HG03342 (cell line): ENCODE results near the gene RLF.
"Not testable (repeated sequence)": the region's sequence is repeated elsewhere in the genome, so short reads cannot be mapped to it uniquely, and the experiment has no call there.

Experiments used
- ATAC-seq: cut with Tn5 transposase; IDR thresholded peaks from one replicate; pipeline ENCODE4 v1.9.1; 2021; ENCODE audit warnings: mild to moderate bottlenecking, moderate library complexity; ENCODE audit not compliant: unreplicated experiment

Gene RLF

DNA sequence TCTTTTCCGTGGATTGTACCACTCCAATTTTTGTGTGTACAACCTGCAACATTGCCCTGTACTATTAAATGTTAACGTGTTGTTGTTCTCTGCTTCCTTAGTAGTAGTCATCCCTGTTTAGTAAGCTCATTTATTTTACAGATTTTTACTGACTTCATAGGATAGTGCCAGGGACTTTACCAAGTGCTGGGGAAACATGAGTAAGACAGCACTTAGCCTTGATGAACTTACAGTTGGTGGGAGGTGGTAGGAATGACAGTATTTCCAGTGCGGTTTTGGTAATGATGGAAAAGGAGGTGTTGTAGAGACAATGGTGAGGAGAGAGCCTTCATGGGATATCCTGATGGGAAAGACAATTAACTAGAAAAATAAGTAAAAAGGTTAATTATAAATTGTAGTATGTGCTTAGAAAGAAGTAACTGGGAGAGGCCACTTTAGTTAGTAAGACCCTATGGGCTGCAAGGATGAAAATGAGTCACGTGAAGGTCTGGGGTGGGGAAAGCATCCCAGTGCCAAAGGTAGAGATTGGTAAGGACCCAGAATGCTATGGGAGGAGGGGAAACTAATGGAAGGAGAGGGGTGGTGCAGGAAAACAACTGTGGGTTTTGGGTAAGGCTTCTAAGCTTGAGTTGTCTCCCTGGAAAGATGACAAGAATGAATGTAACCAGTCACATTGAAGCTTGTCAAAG, 1.7 kb downstream of the RLF start:
- ATAC-seq: no peak

DNA sequence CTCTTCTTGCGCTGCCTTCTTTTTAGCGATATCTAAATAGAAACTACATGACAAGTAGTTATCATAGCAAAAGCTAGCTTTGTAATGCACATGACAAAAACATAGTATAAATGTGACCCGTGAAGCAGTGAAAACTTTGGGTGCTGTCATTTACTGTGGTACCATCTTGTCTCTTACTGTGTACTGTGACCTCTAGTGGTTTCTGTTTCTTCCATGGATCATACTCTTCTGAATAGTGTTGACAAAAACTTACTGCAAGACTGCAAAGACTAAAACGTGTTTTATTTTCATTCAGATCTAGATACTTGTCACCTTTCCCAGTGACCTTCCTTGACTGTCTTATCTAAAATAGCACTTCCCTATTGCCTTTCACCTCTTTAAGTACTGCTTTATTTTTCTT, 6.1 kb downstream of the RLF start:
- ATAC-seq: no peak

DNA sequence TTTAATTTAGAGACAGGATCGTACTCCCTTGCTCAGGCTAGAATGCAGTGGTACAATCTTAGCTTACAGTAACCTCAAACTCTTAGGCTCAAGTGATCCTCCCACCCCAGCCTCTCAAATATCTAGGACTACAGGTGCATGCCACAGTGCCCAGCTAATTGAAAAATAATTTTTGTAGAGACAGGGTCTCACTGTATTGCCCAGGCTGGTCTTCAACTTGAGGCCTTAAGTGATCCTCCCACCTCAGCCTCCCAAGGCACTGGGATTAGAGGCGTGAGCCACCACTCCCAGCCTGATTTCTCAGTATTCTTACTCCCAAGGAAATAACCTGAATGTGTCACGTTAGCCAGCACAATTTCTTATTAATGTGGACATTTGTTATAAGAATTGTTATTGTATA, 9.8 kb downstream of the RLF start:
- ATAC-seq: no peak

DNA sequence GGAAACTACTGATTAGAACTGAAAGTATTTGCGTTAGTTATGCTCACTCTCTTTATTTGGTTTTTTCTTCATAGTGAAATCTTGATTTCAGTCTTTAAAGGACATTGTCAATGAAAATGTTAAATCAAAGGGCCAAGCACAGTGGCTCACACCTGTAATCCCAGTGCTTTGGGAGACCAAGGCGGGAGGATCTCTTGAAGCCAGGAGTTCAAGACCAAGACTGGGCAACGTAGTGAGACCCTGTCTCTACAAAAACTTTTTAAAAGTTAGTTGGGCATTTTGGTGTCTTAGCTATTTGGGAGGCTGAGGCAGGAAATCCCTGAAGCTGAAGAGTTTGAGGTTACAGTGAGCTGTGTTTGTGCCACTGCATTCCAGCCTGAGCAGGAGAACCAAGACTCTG, 13.6 kb downstream of the RLF start:
- no peak for ATAC-seq

DNA sequence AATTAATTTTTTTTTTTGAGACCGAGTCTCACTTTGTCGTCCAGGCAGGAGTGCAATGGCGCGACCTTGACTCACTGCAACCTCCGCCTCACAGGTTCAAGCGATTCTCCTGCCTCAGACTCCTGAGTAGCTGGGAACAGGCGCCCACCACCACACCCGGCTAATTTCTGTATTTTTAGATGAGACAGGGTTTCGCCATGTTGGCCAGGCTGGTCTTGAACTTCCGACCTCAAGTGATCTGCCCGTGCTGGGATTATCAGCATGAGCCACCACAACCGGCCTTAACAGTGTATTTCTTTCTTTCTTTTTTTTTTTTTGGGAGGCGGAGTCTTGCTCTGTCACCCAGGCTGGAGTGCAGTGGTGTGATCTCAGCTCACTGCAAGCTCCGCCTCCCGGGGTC, 15.8 kb downstream of the RLF start:
- not testable (repeated sequence) for ATAC-seq

DNA sequence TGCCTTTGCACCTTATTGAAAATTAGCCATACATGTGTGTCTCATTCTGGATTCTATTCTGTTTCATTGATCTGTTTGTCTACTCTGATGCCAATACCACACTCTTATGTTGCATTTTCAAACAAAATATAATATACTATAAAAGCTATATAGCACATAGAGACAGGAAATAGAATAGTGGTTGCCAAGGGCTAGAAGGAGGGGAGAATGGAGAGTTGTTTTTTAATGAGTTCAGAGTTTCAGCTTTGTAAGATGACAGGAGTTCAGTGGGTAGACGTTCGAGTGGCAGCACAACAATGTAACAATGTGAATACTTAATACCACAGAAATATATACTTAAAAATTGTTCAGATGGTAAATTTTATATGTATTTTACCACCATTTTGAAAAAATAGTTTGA, 17.0 kb downstream of the RLF start:
- ATAC-seq: no peak

DNA sequence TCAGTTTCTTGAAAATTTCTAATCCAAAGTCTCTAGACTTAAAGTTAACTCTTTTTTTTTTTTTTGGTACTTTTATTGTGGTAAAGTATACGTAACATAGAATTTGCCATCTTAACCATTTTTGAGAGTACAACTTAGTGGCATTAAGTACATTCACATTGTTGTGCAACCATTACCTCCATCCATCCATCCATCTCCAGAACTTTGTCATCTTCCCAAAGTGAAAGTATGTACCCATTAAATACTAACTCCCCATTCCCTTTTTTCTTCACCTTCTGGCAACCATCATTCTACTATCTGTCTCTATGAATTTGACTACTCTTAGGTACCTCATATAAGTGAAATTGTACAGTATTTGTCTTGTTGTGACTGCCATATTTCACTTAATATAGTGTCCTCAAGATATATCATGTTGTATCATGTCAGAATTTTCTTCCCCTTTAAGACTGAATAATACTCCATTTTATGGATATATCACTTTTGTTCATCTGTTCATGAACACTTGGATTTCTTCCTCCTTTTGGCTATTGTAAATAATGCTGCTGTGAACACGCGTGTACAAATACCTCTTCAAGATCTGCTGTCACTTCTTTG, 18.4 kb downstream of the RLF start:
- ATAC-seq: no peak

DNA sequence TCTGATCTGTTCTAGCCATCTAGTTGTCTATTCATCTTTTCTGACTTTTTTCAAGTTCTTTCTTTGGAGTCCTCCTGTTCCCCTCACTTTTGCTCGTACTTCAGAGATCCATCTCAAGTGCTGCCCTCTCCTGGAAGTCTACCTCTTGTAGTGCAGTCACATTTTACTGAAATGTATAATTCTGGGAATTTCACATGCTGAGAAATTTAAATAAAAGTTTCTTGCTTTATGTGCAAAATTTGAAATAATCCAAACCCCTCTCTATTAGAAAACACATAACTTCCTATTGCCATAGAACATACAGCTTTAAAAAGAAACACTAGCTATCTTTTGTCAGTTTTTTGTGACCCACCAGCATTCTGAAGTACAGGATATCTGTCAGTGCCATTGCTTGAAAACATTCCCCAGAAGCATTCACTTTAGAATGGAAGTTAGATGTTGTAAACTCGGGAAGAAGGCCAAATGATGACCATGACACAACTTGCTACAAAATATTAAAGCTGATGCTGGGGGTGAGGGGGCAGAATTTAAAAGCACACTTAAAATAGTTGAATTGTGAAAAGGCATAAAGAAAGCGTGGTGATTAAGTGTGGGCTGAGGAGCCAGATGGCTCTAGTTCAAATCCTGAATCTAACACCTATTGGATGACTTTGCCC, 22.0 kb downstream of the RLF start:
- ATAC-seq: no peak

DNA sequence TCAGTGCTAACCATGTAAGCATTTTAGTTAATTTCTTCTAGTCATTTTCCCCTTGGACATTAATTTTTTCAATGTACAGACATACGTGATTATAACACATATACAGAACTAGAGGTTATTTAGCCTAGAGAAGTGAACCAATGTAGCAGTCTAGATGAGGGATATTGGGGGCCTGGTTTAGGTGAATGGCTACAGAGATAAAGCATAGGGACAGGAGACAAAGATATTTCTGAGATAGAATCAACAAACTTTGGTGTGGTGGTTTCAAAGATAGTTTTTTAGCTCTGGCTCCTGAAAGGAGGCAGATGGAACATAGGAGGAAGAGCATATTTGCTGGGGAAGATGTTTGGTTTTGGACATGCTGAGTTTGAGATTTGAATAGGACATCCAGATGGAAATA, 23.0 kb downstream of the RLF start:
- ATAC-seq: no peak

DNA sequence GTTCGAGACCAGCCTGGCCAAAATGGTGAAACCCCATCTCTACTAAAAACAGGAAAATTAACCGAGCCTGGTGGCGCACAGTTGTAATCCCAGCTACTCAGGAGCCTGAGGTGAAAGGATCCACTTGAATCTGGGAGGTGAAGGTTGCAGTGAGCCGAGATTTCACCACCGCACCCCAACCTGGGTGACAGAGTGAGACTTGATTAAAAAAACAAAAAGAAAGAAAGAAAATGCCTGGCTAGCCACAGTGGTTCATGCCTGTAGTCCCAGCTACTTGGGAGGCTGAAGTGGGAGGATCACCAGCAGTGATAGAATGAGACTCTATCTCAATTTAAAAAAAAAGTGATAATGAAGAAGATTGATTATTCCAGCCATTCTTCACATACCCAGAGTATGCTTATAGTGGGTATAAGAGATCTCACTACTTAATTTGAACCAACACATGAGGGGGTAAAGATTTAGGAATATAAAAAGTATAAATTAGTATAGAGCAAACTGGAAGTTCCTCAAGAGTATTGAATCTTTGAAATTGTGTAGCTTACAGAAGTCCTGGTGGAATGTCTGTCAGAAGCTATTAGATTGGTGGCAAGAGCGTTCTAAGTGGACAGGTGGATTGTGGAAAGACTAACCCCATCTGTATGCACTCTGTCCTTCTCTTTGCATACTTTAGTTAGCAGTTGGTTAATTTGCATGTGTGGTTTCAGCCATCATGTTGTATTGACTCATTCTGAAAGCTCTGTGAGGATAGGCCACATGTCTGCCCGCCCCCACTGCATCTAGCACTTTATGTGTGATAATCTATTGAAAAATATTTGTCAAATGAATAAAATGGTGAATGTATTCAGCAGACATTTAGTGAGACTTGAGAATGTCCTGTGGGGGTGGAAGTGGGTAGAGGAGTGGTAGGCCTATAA, 25.0 kb downstream of the RLF start:
- peak; percentile 94 for ATAC-seq

DNA sequence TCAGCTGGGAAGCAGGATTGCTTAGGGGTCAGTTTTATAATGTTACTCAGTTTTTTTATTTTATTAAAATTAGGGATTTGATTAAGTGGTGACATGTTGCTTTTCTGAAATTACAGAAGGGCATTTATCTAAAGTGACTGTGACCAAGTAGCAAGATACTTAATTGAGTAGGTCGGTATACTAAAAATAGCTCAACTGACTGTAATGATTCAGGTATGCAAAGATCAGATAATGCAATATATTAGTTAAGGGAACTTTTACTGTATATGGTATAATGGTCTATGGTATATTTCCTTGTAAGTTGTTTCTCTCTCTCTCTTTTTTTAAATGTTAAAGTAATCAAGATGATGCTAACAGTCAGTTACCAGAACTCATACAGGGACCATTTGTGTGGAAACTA, 26.2 kb downstream of the RLF start:
- no peak for ATAC-seq

DNA sequence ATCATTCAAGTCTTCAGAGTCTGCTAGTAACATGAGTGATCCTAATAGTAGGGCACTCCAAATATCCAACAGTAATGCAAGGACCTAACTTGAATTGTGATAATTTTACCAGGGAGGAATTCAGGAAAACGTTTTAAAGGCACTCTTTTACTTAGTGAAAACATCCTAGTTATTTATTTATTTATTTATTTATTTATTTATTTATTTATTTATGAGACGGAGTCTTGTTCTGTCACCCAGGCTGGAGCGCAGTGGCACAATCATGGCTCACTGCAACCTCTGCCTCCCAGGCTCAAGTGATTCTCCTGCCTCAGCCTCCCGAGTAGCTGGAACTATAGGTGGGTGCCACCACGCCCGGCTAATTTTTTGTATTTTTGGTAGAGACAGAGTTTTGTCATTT, 33.5 kb downstream of the RLF start:
- not testable (repeated sequence) for ATAC-seq

DNA sequence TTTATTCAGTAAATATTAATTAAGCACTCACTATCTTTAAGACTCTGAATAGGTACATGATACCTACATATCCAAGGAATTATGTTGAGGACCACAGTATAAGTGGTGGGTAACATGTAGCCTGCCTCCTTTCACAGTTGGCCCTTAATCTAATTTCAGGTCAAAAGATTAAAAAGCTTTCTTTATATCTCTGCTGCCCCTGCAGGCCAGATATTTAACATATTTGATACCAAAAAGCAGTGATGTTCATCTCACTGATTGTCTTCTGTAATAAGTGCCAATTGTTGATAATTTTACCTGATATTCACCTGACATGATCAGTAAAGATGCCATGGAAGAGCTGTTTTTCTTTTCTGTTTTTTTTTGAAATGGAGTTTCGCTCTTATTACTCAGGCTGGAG, 36.5 kb downstream of the RLF start:
- ATAC-seq: no peak

DNA sequence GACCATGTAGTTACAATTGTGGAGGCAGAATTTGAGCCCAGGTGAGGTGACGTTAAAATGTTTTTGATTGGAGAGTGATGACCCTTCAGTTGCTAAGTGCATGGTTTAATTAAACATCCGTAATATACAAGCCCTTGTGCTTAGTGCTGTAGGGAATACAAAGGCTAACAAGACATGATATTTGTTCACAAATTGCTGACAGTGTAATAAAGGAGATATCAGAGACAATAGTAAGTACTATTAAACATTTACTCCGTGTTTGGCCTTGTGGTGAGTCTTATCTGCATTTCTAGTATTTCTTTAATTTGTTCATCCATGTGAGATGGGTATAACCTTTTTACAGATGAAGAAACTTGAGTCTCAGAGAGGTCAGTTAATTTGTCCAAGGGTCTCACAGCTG, 37.9 kb downstream of the RLF start:
- no peak for ATAC-seq

DNA sequence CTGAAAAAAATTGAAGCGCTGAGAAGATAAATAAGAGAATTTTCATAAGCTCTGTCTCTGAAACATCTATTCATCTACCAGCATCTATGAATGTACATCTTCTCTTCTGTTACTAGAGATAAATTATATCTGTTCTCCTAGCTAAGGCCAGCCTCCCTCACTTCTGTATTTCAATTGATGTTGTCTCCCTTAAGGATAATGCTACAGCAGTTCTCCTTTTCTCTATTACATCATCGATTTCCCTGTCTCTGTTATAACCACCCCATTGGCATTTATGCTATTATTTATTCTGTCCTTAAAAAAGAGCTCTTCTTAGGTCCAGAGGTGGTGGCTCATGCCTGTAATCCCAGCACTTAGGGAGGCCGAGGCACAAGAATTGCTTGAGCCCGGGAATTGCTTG, 43.7 kb downstream of the RLF start:
- ATAC-seq: no peak

DNA sequence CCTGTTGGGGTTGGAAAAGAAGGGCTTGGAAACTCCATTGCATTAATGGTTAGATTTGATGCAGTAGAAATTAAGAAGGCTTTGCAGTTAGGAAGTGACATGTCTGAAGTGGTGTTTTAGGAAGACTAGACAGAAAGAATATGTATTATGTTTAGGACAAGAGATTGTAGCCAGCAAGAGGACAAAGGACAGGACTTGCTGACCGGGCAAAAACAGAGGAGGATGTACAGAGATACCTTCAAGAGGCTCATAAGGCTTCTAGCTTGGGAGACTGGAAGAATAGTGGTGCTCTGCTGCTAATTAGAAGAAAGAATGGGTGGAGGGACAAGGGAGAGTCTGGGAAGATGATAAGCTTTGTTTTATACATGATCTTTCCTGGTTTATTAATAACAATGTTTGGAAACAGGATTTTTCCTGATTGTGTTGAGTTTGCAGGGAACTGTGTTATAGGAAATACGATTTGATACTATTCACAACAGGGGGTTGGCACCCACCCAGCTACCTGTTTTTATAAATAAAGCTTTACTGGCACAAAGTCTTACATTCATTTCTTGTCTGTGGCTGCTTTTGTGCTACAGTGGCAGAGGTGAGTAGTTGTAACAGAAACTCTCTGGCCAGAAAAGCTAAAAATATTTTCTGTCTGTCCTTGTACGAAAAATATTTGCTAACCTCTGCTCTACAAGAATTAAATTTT, 49.5 kb downstream of the RLF start:
- no peak for ATAC-seq

DNA sequence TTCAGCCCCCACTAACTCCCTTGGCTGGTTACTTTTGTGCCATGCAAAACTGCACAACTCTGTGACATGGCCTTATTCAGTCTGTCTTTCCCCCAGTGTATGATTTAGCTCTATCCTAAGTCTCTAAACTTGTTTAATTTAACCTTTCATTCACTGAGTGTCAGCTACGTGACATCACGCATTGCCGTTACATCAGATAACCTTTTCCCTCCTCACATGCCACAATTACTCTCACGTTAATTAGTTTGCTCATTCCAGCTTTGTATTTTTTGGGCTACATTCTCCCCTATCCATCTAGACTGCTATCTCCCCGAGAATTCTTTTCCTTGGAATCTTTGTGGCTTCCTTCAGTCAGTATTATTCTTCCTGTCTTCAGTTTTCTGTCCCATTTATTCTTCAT, 57.1 kb downstream of the RLF start:
- no peak for ATAC-seq

DNA sequence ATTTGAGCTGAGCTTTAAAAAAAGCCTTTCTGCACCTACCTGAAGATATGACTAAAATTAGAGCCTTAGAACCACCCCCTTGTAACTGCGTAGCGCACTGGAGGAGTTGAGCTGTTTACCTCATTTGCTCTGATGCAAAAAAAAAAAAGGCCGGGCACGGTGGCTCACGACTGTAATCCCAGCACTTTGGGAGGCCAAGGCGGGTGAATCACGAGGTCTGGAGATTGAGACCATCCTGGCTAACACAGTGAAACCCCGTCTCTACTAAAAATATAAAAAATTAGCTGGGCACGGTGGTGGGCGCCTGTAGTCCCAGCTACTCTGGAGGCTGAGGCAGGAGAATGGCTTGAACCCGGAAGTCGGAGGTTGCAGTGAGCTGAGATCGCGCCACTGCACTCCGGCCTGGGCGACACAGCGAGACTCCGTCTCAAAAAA, 60.3 kb downstream of the RLF start:
- not testable (repeated sequence) for ATAC-seq

DNA sequence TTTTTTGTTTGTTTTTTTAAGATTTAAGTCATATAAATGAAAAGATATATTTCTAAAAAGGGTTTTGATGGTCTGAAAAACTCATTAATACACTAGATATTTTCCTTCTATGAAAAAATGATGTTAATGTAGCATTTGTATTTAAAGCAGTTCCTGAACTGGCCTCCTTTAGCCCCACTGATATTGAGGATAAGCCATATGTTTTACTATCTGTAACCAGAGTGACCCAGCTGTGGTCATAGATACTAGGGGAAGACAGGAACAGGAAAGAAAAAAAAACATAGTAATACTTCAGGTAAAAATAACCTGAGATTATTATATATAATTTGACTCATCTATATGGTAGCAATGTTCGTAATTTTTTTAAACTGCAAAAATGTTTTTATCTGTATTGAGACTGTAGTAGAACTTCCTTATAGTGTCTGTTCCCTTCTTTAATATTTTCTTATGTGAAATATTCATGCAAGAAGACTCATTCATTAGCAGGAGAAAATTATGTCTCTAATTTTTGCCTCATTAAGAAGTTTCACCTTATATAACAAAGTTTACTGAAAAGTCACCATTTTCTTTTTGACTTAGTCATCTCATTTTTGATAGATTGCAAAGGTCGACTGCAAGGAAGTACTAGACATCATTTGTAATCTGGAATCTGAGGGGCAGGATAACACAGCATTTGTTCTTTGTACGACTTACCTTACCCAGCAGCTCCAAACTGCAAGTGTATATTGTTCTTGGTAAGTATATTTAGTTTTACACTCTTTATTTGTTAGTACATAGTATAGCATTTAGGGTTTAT, 61.0 kb downstream of the RLF start:
- no peak for ATAC-seq

DNA sequence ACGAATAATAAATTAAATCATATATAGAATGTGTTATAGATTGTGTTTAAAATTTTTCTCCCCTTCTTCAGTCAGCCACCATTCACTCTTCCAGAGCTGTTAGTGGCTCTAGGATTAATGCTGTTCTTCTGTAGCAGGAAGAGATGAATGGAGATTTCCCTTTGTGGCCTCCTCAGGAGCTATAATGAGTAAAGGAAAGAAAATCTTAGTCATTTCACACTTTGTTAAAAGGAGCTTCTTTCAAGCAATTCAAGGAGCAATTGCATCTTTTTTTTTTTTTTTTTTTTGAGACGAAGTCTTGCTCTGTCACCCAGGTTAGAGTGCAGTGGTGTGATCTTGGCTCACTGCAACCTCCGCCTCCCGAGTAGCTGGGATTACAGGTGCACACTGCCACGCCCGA, 62.9 kb downstream of the RLF start:
- ATAC-seq: no peak
